GM12878 (cell line): ENCODE measurements around the gene P3H2. TPM values are rescaled to one million over a fixed set of nuclear protein-coding genes. Genes with fewer than 3 reads are reported as not detected.

Source experiments
- ATAC-seq: fragments of 200-7000 bp; cut with Tn5 transposase; 3 replicates; pipeline ENCODE4 v1.9.1; 2020; ENCODE audit warnings: mild to moderate bottlenecking, moderate library complexity
- BruUV-seq: library from RNA; stranded (reverse); fragments of 400-500 nt; replicated peaks from 2 replicates; lab custom pipeline; 2021; lab: Mats Ljungman, UMichigan
- CTCF ChIA-PET: fragments of 300-600 bp; sonication (Branson Sonifier 250); formaldehyde crosslinking; extraction: SDS; loops from one replicate; lab custom pipeline; 2021; ENCODE audit warnings: inconsistent platforms; lab: Yijun Ruan, JAX
- POLR2A ChIA-PET: fragments of 350-600 bp; formaldehyde crosslinking; extraction: SDS; loops from one replicate; lab custom pipeline; 2021; ENCODE audit warnings: inconsistent platforms; lab: Charles Lee
- RAD21 ChIA-PET: fragments of 300-600 bp; sonication (Branson Sonifier 250); formaldehyde crosslinking; loops from one replicate; lab custom pipeline; 2023; ENCODE audit warnings: antibody characterized with exemption; ENCODE audit not compliant: unreplicated experiment; lab: Charles Lee
- SMC1A ChIA-PET: fragments of 300-600 bp; sonication (Branson Sonifier 250); formaldehyde crosslinking; loops from one replicate; lab custom pipeline; 2023; ENCODE audit not compliant: unreplicated experiment, uncharacterized antibody; lab: Charles Lee
- DNase-seq: peaks from one replicate; pipeline ENCODE4 v3.0.0-alpha.2; 2011; ENCODE audit warnings: low read depth, low spot score
- FAIRE-seq: peaks from 3 replicates; lab custom pipeline; 2011; peaks lifted over from hg19 to GRCh38; lab: Jason Lieb, UNC
- H2AFZ ChIP-seq: 2 replicates; pipeline ENCODE4 v1.6.0; 2011; ENCODE audit warnings: low read depth, low read length, control low read depth; ENCODE audit not compliant: control insufficient read depth
- H3K27ac ChIP-seq: 2 replicates; pipeline ENCODE4 v1.5.1; 2011; ENCODE audit warnings: control low read depth; ENCODE audit not compliant: control insufficient read depth, insufficient read depth
- H3K27me3 ChIP-seq, 2 experiments: replicated peaks in 1 of 2; 2 replicates each; pipeline versions ENCODE4 v1.6.0 to v1.6.1; 2011; ENCODE audit warnings: low read length in 1 of 2; ENCODE audit not compliant: control insufficient read depth in 2 of 2, insufficient read depth in 2 of 2
- H3K36me3 ChIP-seq, 2 experiments: 2 replicates each; pipeline ENCODE4 v1.5.1; 2011; ENCODE audit warnings: low read length in 1 of 2; ENCODE audit not compliant: control insufficient read depth in 2 of 2, insufficient read depth in 2 of 2
- H3K4me1 ChIP-seq: 2 replicates; pipeline ENCODE4 v1.6.1; 2011; ENCODE audit warnings: mild to moderate bottlenecking, low read length, moderate library complexity, mixed read lengths; ENCODE audit not compliant: control insufficient read depth, insufficient read depth
- H3K4me2 ChIP-seq: 2 replicates; pipeline ENCODE4 v1.6.0; 2011; ENCODE audit warnings: control low read depth; ENCODE audit not compliant: control insufficient read depth, insufficient read depth
- H3K4me3 ChIP-seq: fragments of 200-600 bp; sonication (generic); 2 replicates; pipeline ENCODE4 v1.5.1; 2016
- H3K79me2 ChIP-seq: 2 replicates; pipeline ENCODE4 v1.6.0; 2011; ENCODE audit warnings: low read length; ENCODE audit not compliant: control insufficient read depth, insufficient read depth
- H3K9ac ChIP-seq: 2 replicates; pipeline ENCODE4 v1.8.0; 2011; ENCODE audit warnings: low read length, control low read depth, mixed read lengths; ENCODE audit not compliant: control insufficient read depth, insufficient read depth
- H3K9me3 ChIP-seq: replicated peaks from 3 replicates; pipeline ENCODE4 v1.5.1; 2011; ENCODE audit warnings: mild to moderate bottlenecking, low read length; ENCODE audit not compliant: control insufficient read depth, insufficient read depth
- H4K20me1 ChIP-seq: 2 replicates; pipeline ENCODE4 v1.6.0; 2011; ENCODE audit not compliant: control insufficient read depth, insufficient read depth
- BACH1 ChIP-seq: fragments of 450-650 bp; IDR thresholded peaks from 2 replicates; pipeline ENCODE4 v1.6.1; 2017; ENCODE audit warnings: mild to moderate bottlenecking, borderline replicate concordance
- KAT2A ChIP-seq: conservative IDR thresholded peaks from 2 replicates; pipeline ENCODE4 v1.6.1; 2011; ENCODE audit warnings: low read depth, low read length; ENCODE audit not compliant: control insufficient read depth
- LARP7 ChIP-seq: fragments of 450-650 bp; IDR thresholded peaks from 2 replicates; pipeline ENCODE4 v1.6.1; 2017; ENCODE audit warnings: mild to moderate bottlenecking
- RFX5 ChIP-seq: IDR thresholded peaks from 2 replicates; pipeline ENCODE4 v1.6.1; 2011; ENCODE audit warnings: low read depth, low read length, improper control_type of control experiment
- SMAD5 ChIP-seq: IDR thresholded peaks from 2 replicates; pipeline ENCODE4 v1.6.1; 2016; ENCODE audit warnings: antibody characterized with exemption, low read depth
- ZNF24 ChIP-seq: fragments of 450-650 bp; IDR thresholded peaks from 2 replicates; pipeline ENCODE4 v1.6.1; 2017; ENCODE audit warnings: antibody characterized with exemption, mild to moderate bottlenecking
- WGBS: methylation state at CpG from one replicate; pipeline ENCODE4 v1.1.6; 2016; ENCODE audit warnings: low lambda C conversion rate; ENCODE audit not compliant: insufficient replicate concordance, insufficient coverage; ENCODE audit errors: missing lambda C conversion rate; 5-methylcytosine and 5-hydroxymethylcytosine counted together
- in situ Hi-C: fragments of 300-500 bp; cut with MboI; formaldehyde crosslinking; loops from 9 replicates; pipeline ENCODE4 v1.14.3; 2018; ENCODE audit warnings: mixed read lengths
- intact Hi-C: fragments of 100-400 bp; cut with micrococcal nuclease; formaldehyde crosslinking; loops from one replicate; pipeline ENCODE4 v1.14.2; 2022; ENCODE audit not compliant: unreplicated experiment
- polyA plus RNA-seq, 11 experiments: library from polyadenylated mRNA; depleted of rRNA in 4 of 11; unstranded in 6 of 11; stranded (reverse) in 5 of 11; fragments of >200 nt; fragmentation: Nextera tagmentation in 4 of 11; fragmentation: Illumina TruSeq in 1 of 11; extraction: Ambion mirVana in 4 of 11; extraction: Trizol in 1 of 11; gene quantifications; 1 replicate in 1 of 11; 2 replicates in 10 of 11; pipeline versions ENCODE4 v1.2.1 to v1.2.3, GENCODE V29; 2011 to 2016; ENCODE audit warnings: inconsistent platforms in 2 of 11, missing spikeins in 2 of 11, low read depth in 1 of 11
- total RNA-seq, 4 experiments: library from RNA; depleted of rRNA in 3 of 4; stranded (reverse); fragments of >200 nt in 3 of 4; fragmentation: Illumina TruSeq in 1 of 4; extraction: Trizol in 1 of 4; gene quantifications; 2 replicates each; pipeline versions ENCODE4 v1.2.1 to v1.2.3, GENCODE V29; 2013 to 2021
- TF ChIP-seq, protein P1 (sequence below): fragments of 450-650 bp; IDR thresholded peaks from 2 replicates; pipeline ENCODE4 v1.6.1; 2017; ENCODE audit warnings: mild to moderate bottlenecking, moderate library complexity
- TF ChIP-seq, protein P2 (sequence below): fragments of 450-650 bp; IDR thresholded peaks from 2 replicates; pipeline ENCODE4 v1.6.1; 2014; ENCODE audit warnings: mild to moderate bottlenecking

The P3H2 gene
- total and polyA plus RNA-seq, 10 of the 15 experiments (the other 5 are each of a cell fraction or from before 2014, with no cell fraction given), result 27.0 to 97.6 (median 83.2) TPM

DNA sequence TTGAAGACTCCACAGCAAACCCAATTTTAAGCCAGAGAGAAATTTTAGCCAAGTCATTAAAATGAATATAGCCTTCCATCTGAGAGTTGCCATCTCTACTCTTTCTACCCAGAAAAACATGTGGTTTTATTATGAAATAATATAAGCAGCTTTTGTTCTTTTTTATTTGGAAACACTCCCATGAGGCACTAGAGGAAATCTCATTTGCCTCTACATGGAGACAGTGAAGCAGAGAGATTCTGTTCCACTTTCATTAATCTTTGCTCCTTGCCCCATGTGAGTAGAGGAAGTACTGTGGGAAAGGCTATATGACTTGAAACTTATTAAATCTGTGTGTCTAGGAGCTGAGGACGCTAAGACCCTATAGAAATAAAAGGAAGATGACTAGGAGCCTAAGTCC lies 111.1 kb downstream of the P3H2 start (continued):
- TF ChIP-seq, protein P1, sequence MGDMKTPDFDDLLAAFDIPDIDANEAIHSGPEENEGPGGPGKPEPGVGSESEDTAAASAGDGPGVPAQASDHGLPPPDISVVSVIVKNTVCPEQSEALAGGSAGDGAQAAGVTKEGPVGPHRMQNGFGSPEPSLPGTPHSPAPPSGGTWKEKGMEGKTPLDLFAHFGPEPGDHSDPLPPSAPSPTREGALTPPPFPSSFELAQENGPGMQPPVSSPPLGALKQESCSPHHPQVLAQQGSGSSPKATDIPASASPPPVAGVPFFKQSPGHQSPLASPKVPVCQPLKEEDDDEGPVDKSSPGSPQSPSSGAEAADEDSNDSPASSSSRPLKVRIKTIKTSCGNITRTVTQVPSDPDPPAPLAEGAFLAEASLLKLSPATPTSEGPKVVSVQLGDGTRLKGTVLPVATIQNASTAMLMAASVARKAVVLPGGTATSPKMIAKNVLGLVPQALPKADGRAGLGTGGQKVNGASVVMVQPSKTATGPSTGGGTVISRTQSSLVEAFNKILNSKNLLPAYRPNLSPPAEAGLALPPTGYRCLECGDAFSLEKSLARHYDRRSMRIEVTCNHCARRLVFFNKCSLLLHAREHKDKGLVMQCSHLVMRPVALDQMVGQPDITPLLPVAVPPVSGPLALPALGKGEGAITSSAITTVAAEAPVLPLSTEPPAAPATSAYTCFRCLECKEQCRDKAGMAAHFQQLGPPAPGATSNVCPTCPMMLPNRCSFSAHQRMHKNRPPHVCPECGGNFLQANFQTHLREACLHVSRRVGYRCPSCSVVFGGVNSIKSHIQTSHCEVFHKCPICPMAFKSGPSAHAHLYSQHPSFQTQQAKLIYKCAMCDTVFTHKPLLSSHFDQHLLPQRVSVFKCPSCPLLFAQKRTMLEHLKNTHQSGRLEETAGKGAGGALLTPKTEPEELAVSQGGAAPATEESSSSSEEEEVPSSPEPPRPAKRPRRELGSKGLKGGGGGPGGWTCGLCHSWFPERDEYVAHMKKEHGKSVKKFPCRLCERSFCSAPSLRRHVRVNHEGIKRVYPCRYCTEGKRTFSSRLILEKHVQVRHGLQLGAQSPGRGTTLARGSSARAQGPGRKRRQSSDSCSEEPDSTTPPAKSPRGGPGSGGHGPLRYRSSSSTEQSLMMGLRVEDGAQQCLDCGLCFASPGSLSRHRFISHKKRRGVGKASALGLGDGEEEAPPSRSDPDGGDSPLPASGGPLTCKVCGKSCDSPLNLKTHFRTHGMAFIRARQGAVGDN, result no peak

DNA sequence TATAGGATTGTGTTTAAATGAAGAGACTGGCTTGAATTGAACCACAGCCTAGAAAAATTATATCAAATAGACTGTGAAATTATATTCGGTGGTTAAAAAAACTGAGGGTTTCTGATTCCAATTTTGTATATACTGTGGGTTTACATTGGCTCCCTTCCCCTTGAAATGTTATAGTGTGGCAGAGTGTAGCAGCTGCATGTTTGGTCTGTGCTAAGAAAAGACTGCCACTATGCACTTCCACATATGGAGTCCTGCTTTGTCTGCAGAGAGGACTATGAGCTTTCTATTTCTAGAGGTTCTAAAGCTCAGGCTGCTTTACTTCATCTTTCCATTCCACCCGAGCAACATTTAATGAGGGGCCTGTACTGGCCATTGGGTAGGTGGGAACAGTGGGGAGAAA lies 112.3 kb downstream of the P3H2 start:
- 17% methylated on average over 2 of the region's 2 CpGs for WGBS
- Histone ChIP-seq H3K36me3 (no peaks in the 10 kb centered on the region), H3K4me3 (no peak overlapping the region), H3K4me2 (no peak overlapping the region), H3K9me3 (no peaks in the 10 kb centered on the region), H4K20me1 (no peaks in the 10 kb centered on the region), H2AFZ (no peak overlapping the region), H3K27me3 (no peaks in the 10 kb centered on the region; a peak in 1 of 4 replicates), H3K79me2 (no peaks in the 10 kb centered on the region), H3K27ac (no peak overlapping the region), H3K9ac (no peak overlapping the region), H3K4me1 (no peaks in the 10 kb centered on the region)
- ChIA-PET SMC1A (interaction anchor here (0.6 to 1.0 kb wide), 3 partner anchors 23 to 60 kb away, joined by 3 read pairs; no protein-coding TSS in a partner anchor), RAD21 (interaction anchor here (1.1 to 1.9 kb wide), 2 partner anchors 16 to 376 kb away, joined by 3 to 4 read pairs; no protein-coding TSS in a partner anchor), CTCF (interaction anchor here (1.0 to 1.1 kb wide), 2 partner anchors 47 to 376 kb away, joined by 3 read pairs; no protein-coding TSS in a partner anchor), POLR2A (interaction anchor here (1.3 kb wide), 1 partner anchor 17 kb away, joined by 3 read pairs; no protein-coding TSS in a partner anchor)
- no peak for DNase-seq
- in situ Hi-C loops (no loop called here), intact Hi-C loops (no loop called here)
- no TSS peak for BruUV-seq
- peak; percentile 38; the same call in 1 of the 3 replicates for ATAC-seq
- no peak for FAIRE-seq
- TF ChIP-seq SMAD5 (no peak), LARP7 (no peak), BACH1 (no peak), RFX5 (no peak), KAT2A (no peak), ZNF24 (no peak)
- TF ChIP-seq, protein P2, sequence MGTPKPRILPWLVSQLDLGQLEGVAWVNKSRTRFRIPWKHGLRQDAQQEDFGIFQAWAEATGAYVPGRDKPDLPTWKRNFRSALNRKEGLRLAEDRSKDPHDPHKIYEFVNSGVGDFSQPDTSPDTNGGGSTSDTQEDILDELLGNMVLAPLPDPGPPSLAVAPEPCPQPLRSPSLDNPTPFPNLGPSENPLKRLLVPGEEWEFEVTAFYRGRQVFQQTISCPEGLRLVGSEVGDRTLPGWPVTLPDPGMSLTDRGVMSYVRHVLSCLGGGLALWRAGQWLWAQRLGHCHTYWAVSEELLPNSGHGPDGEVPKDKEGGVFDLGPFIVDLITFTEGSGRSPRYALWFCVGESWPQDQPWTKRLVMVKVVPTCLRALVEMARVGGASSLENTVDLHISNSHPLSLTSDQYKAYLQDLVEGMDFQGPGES, result no peak
